ENCODE results near the gene DBNDD1.

DBNDD1 gene

GRCh38 chr16:90020260-90020837 lies 1.1 kb upstream of the DBNDD1 start:
- no peaks in the 10 kb centered on the region for H3K9me3 ChIP-seq (ENCODE audit: insufficient read depth, low read depth, low read length)
- peak overlapping the region; percentile 75; the same call in 1 of the 2 replicates for H3K9ac ChIP-seq (ENCODE audit: low read depth, low read length)
- peaks cover 21% of the 10 kb centered on the region for H3K4me1 ChIP-seq (ENCODE audit: insufficient read depth, low read length)
- peak overlapping the region; percentile 72 for H3K4me3 ChIP-seq (ENCODE audit: low read length)
- H3K27me3 ChIP-seq (ENCODE audit: insufficient read depth, low read length): peaks cover 16% of the 10 kb centered on the region
- H3K27ac ChIP-seq (ENCODE audit: low read length): no peak overlapping the region
- peaks cover 4% of the 10 kb centered on the region for H3K36me3 ChIP-seq (ENCODE audit: insufficient read depth, low read depth, low read length)

- Histone ChIP-seq H3K4me1 (ENCODE audit: insufficient read depth, low read length) (peaks cover 21% of the 10 kb centered on the region), H3K9ac (ENCODE audit: low read depth, low read length) (peak overlapping the region; percentile 75; the same call in 1 of the 2 replicates), H3K36me3 (ENCODE audit: insufficient read depth, low read depth, low read length) (peaks cover 8% of the 10 kb centered on the region), H3K9me3 (ENCODE audit: insufficient read depth, low read depth, low read length) (no peaks in the 10 kb centered on the region), H3K27ac (ENCODE audit: low read length) (no peak overlapping the region), H3K27me3 (ENCODE audit: insufficient read depth, low read length) (peaks cover 16% of the 10 kb centered on the region), H3K4me3 (ENCODE audit: low read length) (peak overlapping the region; percentile 72)
These were observed 445 bp upstream of the DBNDD1 start for GRCh38 chr16:90019543-90020259.

- Histone ChIP-seq H3K27me3 (ENCODE audit: insufficient read depth, low read length) (peaks cover 16% of the 10 kb centered on the region), H3K4me1 (ENCODE audit: insufficient read depth, low read length) (peaks cover 21% of the 10 kb centered on the region), H3K4me3 (ENCODE audit: low read length) (peak overlapping the region; percentile 82), H3K27ac (ENCODE audit: low read length) (no peak overlapping the region), H3K36me3 (ENCODE audit: insufficient read depth, low read depth, low read length) (peaks cover 8% of the 10 kb centered on the region), H3K9me3 (ENCODE audit: insufficient read depth, low read depth, low read length) (no peaks in the 10 kb centered on the region), H3K9ac (ENCODE audit: low read depth, low read length) (peak overlapping the region; percentile 79; the same call in 1 of the 2 replicates)
These were observed 982 bp downstream of the DBNDD1 start for GRCh38 chr16:90018297-90018651.

- H3K27ac ChIP-seq (ENCODE audit: low read length): no peak overlapping the region
- no peak overlapping the region for H3K9ac ChIP-seq (ENCODE audit: low read depth, low read length)
These were observed 2.8 kb downstream of the DBNDD1 start for GRCh38 chr16:90016339-90016950.

GRCh38 chr16:90015586-90016338 lies 3.5 kb downstream of the DBNDD1 start:
- Histone ChIP-seq H3K9ac (ENCODE audit: low read depth, low read length) (no peak overlapping the region), H3K9me3 (ENCODE audit: insufficient read depth, low read depth, low read length) (no peaks in the 10 kb centered on the region), H3K4me3 (ENCODE audit: low read length) (no peak overlapping the region), H3K4me1 (ENCODE audit: insufficient read depth, low read length) (peaks cover 8% of the 10 kb centered on the region), H3K27me3 (ENCODE audit: insufficient read depth, low read length) (peaks cover 16% of the 10 kb centered on the region), H3K27ac (ENCODE audit: low read length) (no peak overlapping the region), H3K36me3 (ENCODE audit: insufficient read depth, low read depth, low read length) (peaks cover 8% of the 10 kb centered on the region)

More at GRCh38 chr16:90016339-90016950, 2.8 kb downstream of the DBNDD1 start:
- H3K4me1 ChIP-seq (ENCODE audit: insufficient read depth, low read length): peaks cover 14% of the 10 kb centered on the region
- no peak overlapping the region for H3K4me3 ChIP-seq (ENCODE audit: low read length)
- peaks cover 8% of the 10 kb centered on the region for H3K36me3 ChIP-seq (ENCODE audit: insufficient read depth, low read depth, low read length)
- H3K27me3 ChIP-seq (ENCODE audit: insufficient read depth, low read length): peaks cover 16% of the 10 kb centered on the region
- no peaks in the 10 kb centered on the region for H3K9me3 ChIP-seq (ENCODE audit: insufficient read depth, low read depth, low read length)

GRCh38 chr16:90012991-90013745 lies 6.1 kb downstream of the DBNDD1 start:
- Histone ChIP-seq H3K4me1 (ENCODE audit: insufficient read depth, low read length) (peaks cover 4% of the 10 kb centered on the region), H3K36me3 (ENCODE audit: insufficient read depth, low read depth, low read length) (peaks cover 8% of the 10 kb centered on the region), H3K9ac (ENCODE audit: low read depth, low read length) (no peak overlapping the region), H3K9me3 (ENCODE audit: insufficient read depth, low read depth, low read length) (no peaks in the 10 kb centered on the region), H3K4me3 (ENCODE audit: low read length) (no peak overlapping the region), H3K27me3 (ENCODE audit: insufficient read depth, low read length) (peaks cover 8% of the 10 kb centered on the region), H3K27ac (ENCODE audit: low read length) (no peak overlapping the region)

GRCh38 chr16:90011908-90012501 lies 7.3 kb downstream of the DBNDD1 start:
- peaks cover 8% of the 10 kb centered on the region for H3K36me3 ChIP-seq (ENCODE audit: insufficient read depth, low read depth, low read length)
- no peak overlapping the region for H3K27ac ChIP-seq (ENCODE audit: low read length)
- H3K4me1 ChIP-seq (ENCODE audit: insufficient read depth, low read length): no peaks in the 10 kb centered on the region; the same call in 1 of the 2 replicates
- no peak overlapping the region for H3K9ac ChIP-seq (ENCODE audit: low read depth, low read length)
- H3K9me3 ChIP-seq (ENCODE audit: insufficient read depth, low read depth, low read length): no peaks in the 10 kb centered on the region
- no peak overlapping the region for H3K4me3 ChIP-seq (ENCODE audit: low read length)
- H3K27me3 ChIP-seq (ENCODE audit: insufficient read depth, low read length): no peaks in the 10 kb centered on the region

- no peak overlapping the region for H3K27ac ChIP-seq (ENCODE audit: low read length)
- no peak overlapping the region for H3K4me3 ChIP-seq (ENCODE audit: low read length)
- H3K4me1 ChIP-seq (ENCODE audit: insufficient read depth, low read length): no peaks in the 10 kb centered on the region; the same call in 1 of the 2 replicates
- no peaks in the 10 kb centered on the region for H3K27me3 ChIP-seq (ENCODE audit: insufficient read depth, low read length)
- H3K36me3 ChIP-seq (ENCODE audit: insufficient read depth, low read depth, low read length): peaks cover 8% of the 10 kb centered on the region
- H3K9ac ChIP-seq (ENCODE audit: low read depth, low read length): no peak overlapping the region
- H3K9me3 ChIP-seq (ENCODE audit: insufficient read depth, low read depth, low read length): no peaks in the 10 kb centered on the region
These were observed 7.8 kb downstream of the DBNDD1 start for GRCh38 chr16:90011508-90011819.

GRCh38 chr16:90010676-90011507 lies 8.4 kb downstream of the DBNDD1 start:
- H3K9me3 ChIP-seq (ENCODE audit: insufficient read depth, low read depth, low read length): no peaks in the 10 kb centered on the region
- H3K4me3 ChIP-seq (ENCODE audit: low read length): no peak overlapping the region
- no peaks in the 10 kb centered on the region; the same call in 1 of the 2 replicates for H3K4me1 ChIP-seq (ENCODE audit: insufficient read depth, low read length)
- no peaks in the 10 kb centered on the region for H3K27me3 ChIP-seq (ENCODE audit: insufficient read depth, low read length)
- H3K27ac ChIP-seq (ENCODE audit: low read length): no peak overlapping the region
- no peak overlapping the region for H3K9ac ChIP-seq (ENCODE audit: low read depth, low read length)
- H3K36me3 ChIP-seq (ENCODE audit: insufficient read depth, low read depth, low read length): peaks cover 8% of the 10 kb centered on the region

- no peak overlapping the region for H3K4me3 ChIP-seq (ENCODE audit: low read length)
- no peaks in the 10 kb centered on the region for H3K9me3 ChIP-seq (ENCODE audit: insufficient read depth, low read depth, low read length)
- H3K4me1 ChIP-seq (ENCODE audit: insufficient read depth, low read length): no peaks in the 10 kb centered on the region; the same call in 1 of the 2 replicates
- no peak overlapping the region for H3K27ac ChIP-seq (ENCODE audit: low read length)
- H3K9ac ChIP-seq (ENCODE audit: low read depth, low read length): no peak overlapping the region
- H3K27me3 ChIP-seq (ENCODE audit: insufficient read depth, low read length): no peaks in the 10 kb centered on the region
- H3K36me3 ChIP-seq (ENCODE audit: insufficient read depth, low read depth, low read length): no peaks in the 10 kb centered on the region
These were observed 9.9 kb downstream of the DBNDD1 start for GRCh38 chr16:90009172-90009899.
